HG03520 (cell line): Measurements from ENCODE around the gene MACO1.
"Not testable (repeated sequence)": the region's sequence is repeated elsewhere in the genome, so short reads cannot be mapped to it uniquely, and the experiment has no call there.

Experiments used
- ATAC-seq: cut with Tn5 transposase; IDR thresholded peaks from one replicate; pipeline ENCODE4 v1.9.1; 2021; ENCODE audit warnings: mild to moderate bottlenecking, moderate library complexity; ENCODE audit not compliant: unreplicated experiment

The MACO1 gene

GRCh38 chr1:25451908-25452307 is 21.2 kb downstream of the MACO1 start:
- ATAC-seq, result no peak

DNA sequence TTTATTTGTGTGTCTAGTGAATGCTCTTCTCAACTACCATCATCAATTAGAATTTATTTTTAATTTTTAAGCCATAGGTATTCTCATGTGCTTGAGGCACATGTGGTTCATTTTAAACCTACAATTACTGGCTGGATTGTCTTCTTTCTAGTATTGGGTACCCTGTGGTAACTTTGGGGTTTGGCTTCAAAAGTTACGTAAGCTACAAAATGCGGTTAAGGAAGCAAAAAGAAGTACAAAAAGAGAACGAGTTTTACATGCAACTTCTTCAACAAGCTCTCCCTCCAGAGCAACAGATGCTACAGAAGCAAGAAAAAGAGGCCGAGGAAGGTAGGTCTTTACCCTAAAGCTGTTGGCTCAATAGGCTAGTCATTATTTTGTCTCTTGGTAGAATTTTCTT is 25.8 kb downstream of the MACO1 start:
- ATAC-seq, result no peak

GRCh38 chr1:25458541-25459298 is 28.0 kb downstream of the MACO1 start:
- ATAC-seq, result no peak

DNA sequence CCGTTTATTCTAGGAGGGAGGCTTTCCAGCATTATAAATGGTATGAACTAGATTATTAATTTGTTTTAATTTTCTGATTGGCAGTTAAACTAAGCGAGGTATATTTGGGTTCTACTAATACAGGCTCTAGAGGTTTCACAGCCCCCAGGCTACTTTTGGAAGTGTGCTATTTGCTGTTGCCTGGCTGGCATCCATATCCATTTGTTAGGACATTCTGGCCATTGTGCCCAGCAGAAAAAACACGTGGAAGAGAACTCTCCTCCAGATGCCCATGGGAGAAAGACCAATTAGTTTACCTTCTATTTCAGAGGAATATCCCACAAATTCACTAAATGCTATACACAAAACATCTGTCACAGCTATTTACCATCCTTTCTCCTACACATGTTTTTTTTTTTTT is 29.3 kb downstream of the MACO1 start:
- ATAC-seq, result no peak

DNA sequence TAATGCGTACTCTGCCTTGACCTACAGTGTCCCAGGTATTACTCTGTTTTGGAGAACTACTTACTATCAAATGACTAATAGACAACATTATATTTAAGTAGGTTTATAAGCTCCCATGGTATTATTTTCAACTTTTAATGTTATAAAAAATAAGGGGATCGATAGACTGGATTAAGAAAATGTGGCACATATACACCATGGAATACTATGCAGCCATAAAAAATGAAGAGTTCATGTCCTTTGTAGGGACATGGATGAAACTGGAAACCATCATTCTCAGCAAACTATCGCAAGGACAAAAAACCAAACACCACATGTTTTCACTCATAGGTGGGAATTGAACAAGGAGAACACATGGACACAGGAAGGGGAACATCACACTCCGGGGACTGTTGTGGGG is 30.1 kb downstream of the MACO1 start:
- not testable (repeated sequence) for ATAC-seq

GRCh38 chr1:25461849-25462248 is 31.2 kb downstream of the MACO1 start:
- ATAC-seq, result no peak

DNA sequence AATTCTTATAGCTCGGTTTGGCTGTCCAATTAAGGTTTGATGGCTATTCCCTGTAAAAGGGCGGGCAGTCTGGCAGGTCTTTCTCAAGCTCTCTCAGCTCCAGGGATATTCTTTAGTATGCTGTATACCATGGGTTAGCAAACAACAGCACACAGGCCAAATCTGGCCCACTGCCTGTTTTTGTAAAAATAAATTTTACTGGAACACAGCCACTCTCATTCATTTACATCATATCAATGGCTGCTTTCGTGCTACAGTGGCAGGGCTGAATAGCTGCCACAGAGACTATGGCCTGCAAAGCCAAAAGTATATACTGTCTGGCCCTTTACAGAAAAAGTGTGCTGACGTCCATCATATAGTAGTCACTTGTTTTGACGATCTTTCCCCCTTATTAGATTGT is 32.0 kb downstream of the MACO1 start:
- ATAC-seq, result no peak

DNA sequence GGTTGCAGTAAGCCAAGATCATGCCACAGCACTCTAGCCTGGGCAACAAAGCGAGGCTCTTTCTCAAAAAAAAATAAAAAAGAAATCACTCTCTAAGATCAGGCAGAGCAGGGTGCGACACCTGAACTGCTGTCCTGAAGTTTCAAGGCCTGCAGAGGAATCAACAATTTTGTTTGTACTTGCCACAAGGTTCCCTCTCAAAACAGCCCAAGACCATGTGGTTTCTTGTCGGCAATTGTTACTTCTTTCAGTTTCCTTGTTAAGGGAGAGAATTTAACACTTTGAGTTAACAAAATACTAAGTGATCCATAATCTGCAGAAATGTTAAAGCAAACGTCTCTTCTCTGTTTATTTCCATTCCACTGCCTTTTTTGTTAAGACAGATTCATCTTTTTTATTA is 36.5 kb downstream of the MACO1 start:
- ATAC-seq, result no peak

- ATAC-seq, result no peak
Observed at GRCh38 chr1:25467616-25468015, 36.9 kb downstream of the MACO1 start.

GRCh38 chr1:25468033-25468432 is 37.3 kb downstream of the MACO1 start:
- no peak for ATAC-seq

- ATAC-seq, result no peak
Observed at GRCh38 chr1:25469177-25469576, 38.5 kb downstream of the MACO1 start.

- no peak for ATAC-seq
Observed at GRCh38 chr1:25472471-25472870, 41.8 kb downstream of the MACO1 start.

GRCh38 chr1:25473653-25474225 is 43.0 kb downstream of the MACO1 start:
- no peak for ATAC-seq

- ATAC-seq, result no peak
Observed at GRCh38 chr1:25474439-25475047, 43.8 kb downstream of the MACO1 start.

DNA sequence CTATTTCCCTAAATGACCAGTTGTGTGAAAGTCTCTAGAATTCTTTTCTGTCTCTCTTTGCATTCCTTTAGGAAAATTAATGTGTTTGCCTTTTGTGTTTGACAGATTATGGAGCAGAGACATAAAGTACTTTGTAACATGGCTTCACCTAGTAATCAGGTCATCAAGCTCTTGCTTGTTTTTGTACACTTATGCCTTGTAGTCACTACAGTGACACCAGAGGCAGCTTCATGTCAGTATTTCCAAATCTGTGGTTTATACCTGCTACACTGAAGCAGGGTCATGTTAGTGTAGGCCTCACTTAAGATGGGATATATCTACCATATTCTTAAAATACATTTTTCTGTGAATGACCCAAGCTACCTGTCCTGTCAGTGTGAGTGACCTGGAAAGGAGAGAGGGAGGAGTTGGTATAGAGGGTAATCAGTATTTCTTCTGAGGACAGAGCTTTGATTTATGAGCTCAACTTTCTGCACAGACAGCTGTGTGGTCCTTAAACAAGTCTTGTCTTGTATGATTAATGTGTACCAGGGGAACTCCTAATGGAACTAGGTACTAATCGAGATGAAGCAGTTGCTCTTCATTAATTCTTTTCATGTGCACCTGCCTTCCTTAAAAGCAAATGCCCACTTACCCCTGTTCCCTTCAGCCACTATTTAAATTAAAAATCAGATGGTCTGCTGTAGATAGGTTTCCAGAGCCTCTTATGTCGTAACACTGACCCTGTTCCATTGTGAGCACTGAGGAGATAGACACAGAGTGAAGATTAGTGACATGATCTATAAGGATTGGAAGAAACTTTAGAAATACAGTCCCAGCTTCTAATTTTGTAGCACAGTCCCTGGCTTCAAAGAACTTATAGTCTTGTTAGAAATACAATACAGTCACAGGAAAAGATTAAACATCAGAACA is 45.7 kb downstream of the MACO1 start:
- ATAC-seq, result no peak

DNA sequence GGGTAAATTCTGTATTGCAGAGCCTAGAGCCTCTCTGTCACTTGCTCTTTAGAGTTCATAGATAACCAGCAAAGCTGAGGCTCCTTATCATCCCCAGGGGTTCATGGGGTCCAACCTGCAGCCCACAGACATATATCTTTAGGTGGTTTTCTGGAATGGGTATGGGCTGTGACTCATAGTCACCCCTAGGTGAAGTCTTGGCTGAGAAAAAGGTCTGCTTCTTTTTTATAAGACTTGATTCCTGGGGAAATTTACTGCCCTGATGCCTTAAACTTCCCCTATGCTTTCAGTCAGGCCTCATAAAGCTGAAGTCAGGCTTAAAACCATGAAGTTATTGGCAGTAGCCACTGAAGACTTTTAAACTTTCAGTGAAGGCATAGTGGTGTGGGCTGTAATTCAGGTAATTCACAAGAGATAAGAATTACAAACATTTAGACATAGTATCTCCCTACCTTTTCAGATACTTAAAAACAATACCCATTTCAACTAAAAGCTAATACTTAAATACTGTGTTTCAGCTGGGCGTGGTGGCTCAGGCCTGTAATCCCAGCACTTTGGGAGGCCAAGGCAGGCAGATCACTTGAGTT is 46.8 kb downstream of the MACO1 start:
- ATAC-seq, result no peak

DNA sequence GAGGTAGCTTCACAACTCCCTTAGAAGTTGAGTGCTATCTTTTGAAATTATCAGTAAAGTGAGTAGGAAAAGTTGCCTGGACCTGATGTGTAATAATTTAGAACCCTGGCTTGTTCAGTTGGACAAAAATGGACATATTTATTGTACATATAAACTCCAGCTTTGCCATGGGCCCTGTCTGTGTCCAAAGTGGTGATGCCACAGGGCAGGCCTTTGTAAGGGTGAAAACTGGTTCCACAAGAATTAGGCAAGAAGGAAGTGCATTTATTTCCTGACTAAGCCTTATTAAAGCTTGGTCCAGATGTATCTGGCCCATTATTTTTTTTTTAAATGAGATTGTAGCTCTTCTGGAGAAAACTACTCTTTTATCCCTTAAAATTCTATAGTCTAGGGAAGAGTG is 47.9 kb downstream of the MACO1 start:
- ATAC-seq, result no peak

DNA sequence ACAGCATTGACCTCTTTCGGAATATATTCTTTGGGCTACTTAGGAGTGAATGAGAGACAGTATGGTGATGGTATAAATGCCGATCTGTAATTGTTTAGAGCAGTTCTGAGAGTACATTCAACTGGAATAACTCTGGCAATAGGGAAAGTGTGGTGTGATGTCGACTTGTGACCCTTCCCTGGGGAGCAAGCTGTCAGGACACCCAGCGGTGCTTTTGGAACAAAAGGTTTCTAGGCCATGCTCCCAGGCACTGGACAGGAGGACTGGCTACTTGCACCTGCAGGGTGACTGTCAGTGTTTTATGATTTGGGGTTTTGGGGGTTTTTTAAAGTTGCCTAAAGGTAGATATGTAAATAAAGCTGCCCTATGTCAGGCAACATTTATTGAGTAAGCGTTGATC is 50.9 kb downstream of the MACO1 start:
- ATAC-seq, result no peak

DNA sequence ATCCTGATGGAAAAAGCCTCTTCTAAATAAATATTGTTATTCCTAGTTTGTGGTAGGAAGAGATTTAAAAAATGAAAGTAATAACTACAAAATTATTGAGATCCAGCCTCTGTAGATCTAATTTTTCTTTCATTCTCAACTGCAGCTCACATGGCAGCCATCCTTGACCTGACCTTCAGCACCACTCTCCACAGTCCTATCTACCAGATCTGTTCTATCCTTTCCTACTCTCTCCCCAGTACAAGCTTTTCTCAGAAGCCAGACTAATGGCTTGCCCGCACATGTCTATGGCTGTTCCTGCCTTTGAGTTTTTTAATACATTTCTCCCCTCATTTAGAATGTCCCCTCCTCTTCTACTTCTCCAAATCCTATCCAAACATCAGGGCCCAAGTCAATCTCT is 51.5 kb downstream of the MACO1 start:
- no peak for ATAC-seq

DNA sequence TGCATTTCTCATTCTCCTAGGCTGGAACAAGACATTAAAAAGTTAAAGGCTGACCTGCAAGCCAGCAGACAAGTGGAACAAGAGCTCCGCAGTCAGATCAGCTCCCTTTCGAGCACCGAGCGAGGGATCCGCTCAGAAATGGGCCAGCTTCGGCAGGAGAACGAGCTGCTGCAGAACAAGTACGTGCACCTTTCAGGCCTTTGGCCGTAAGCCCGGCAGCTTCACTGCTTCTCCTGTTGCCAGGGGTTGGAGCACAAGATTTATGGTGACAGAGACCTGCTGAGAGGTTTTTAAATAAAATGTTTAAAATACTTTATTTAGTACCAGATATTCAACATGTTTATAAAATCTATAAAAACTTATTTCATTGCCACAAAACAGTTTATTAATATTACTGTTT is 53.4 kb downstream of the MACO1 start:
- ATAC-seq, result no peak

DNA sequence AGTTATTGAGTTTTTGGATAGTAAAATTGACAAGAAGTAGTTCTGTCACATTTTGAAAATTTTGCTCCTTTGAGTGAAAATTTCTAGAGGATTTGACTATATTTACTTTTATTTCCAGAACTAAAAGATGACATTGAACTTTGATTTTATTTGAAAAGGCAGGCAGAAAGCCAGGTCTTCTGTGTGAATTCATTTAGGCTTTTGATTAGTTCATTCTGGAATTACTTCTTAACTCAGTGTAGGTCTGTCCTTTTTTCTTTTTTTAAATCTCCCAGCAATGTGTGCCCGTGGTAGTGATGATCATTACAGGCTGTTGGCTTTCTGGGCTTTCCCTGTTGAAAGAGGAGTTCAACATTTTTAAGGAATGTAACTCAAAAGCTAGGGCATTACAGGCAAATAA is 53.8 kb downstream of the MACO1 start:
- ATAC-seq, result no peak
